Panc1 (cell line): ENCODE data around the gene EPB41L5.
"Not testable (repeated sequence)": the region's sequence is repeated elsewhere in the genome, so short reads cannot be mapped to it uniquely, and the experiment has no call there.

ENCODE experiments used
- POLR2AphosphoS5 ChIP-seq: IDR thresholded peaks from 2 replicates; pipeline ENCODE4 v1.6.1; 2012; ENCODE audit warnings: mild to moderate bottlenecking, low read depth, low read length, moderate library complexity
- TCF7L2 ChIP-seq: IDR thresholded peaks from 2 replicates; pipeline ENCODE4 v1.6.1; 2011; ENCODE audit warnings: mild to moderate bottlenecking, low read depth, low read length, inconsistent platforms
- TF ChIP-seq, protein P1 (sequence below): fragments of 450-650 bp; IDR thresholded peaks from 2 replicates; pipeline ENCODE4 v1.5.1; 2017; ENCODE audit warnings: mild to moderate bottlenecking
- TF ChIP-seq, protein P2 (sequence below), 2 experiments: IDR thresholded peaks; 2 replicates each; pipeline ENCODE4 v1.6.1; 2011 to 2012; ENCODE audit warnings: low read depth in 2 of 2, control low read depth in 1 of 2, low read length in 1 of 2, mild to moderate bottlenecking in 1 of 2, moderate library complexity in 1 of 2; ENCODE audit not compliant: insufficient read depth in 1 of 2

DNA sequence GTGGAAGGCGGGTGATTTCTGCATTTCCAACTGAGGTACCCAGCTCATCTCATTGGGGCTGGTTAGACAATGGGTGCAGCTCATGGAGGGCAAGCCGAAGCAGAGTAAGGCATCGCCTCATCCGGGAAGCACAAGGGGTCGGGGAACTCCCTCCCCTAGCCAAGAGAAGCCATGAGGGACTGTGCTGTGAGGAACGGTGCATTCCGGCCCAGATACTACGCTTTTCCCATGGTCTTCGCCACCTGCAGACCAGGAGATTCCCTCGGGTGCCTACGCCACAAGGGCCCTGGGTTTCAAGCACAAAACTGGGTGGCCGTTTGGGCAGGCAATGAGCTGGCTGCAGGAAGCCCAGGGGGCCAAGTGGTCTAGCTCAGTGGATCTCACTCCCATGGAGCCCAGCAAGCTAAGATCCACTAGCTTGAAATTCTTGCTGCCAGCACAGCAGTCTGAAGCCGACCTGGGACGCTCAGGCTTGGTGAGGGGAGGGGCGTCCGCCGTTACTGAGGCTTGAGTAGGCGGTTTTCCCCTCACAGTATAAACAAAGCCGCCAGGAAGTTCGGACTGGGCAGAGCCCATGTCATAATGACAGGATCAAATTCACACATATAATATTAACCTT, 55.3 kb downstream of the EPB41L5 start:
- TF ChIP-seq, protein P1, sequence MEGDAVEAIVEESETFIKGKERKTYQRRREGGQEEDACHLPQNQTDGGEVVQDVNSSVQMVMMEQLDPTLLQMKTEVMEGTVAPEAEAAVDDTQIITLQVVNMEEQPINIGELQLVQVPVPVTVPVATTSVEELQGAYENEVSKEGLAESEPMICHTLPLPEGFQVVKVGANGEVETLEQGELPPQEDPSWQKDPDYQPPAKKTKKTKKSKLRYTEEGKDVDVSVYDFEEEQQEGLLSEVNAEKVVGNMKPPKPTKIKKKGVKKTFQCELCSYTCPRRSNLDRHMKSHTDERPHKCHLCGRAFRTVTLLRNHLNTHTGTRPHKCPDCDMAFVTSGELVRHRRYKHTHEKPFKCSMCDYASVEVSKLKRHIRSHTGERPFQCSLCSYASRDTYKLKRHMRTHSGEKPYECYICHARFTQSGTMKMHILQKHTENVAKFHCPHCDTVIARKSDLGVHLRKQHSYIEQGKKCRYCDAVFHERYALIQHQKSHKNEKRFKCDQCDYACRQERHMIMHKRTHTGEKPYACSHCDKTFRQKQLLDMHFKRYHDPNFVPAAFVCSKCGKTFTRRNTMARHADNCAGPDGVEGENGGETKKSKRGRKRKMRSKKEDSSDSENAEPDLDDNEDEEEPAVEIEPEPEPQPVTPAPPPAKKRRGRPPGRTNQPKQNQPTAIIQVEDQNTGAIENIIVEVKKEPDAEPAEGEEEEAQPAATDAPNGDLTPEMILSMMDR = not testable (repeated sequence)
- not testable (repeated sequence) for TF ChIP-seq POLR2AphosphoS5, TCF7L2
- TF ChIP-seq, protein P2, sequence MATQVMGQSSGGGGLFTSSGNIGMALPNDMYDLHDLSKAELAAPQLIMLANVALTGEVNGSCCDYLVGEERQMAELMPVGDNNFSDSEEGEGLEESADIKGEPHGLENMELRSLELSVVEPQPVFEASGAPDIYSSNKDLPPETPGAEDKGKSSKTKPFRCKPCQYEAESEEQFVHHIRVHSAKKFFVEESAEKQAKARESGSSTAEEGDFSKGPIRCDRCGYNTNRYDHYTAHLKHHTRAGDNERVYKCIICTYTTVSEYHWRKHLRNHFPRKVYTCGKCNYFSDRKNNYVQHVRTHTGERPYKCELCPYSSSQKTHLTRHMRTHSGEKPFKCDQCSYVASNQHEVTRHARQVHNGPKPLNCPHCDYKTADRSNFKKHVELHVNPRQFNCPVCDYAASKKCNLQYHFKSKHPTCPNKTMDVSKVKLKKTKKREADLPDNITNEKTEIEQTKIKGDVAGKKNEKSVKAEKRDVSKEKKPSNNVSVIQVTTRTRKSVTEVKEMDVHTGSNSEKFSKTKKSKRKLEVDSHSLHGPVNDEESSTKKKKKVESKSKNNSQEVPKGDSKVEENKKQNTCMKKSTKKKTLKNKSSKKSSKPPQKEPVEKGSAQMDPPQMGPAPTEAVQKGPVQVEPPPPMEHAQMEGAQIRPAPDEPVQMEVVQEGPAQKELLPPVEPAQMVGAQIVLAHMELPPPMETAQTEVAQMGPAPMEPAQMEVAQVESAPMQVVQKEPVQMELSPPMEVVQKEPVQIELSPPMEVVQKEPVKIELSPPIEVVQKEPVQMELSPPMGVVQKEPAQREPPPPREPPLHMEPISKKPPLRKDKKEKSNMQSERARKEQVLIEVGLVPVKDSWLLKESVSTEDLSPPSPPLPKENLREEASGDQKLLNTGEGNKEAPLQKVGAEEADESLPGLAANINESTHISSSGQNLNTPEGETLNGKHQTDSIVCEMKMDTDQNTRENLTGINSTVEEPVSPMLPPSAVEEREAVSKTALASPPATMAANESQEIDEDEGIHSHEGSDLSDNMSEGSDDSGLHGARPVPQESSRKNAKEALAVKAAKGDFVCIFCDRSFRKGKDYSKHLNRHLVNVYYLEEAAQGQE (IDR thresholded peaks at IDR 0.05; ENCODE audit: insufficient read depth in 1 of 2, low read depth in 2 of 2, low read length in 1 of 2) = not testable (repeated sequence)
